Measurements from ENCODE around the gene GARIN5B.
A peak's percentile ranks its signal among the peaks of the same experiment; 100 is the strongest.

GRCh38 chr19:55340784-55341147 lies 22.3 kb downstream of the GARIN5B start:
- TF ChIP-seq, protein P1, sequence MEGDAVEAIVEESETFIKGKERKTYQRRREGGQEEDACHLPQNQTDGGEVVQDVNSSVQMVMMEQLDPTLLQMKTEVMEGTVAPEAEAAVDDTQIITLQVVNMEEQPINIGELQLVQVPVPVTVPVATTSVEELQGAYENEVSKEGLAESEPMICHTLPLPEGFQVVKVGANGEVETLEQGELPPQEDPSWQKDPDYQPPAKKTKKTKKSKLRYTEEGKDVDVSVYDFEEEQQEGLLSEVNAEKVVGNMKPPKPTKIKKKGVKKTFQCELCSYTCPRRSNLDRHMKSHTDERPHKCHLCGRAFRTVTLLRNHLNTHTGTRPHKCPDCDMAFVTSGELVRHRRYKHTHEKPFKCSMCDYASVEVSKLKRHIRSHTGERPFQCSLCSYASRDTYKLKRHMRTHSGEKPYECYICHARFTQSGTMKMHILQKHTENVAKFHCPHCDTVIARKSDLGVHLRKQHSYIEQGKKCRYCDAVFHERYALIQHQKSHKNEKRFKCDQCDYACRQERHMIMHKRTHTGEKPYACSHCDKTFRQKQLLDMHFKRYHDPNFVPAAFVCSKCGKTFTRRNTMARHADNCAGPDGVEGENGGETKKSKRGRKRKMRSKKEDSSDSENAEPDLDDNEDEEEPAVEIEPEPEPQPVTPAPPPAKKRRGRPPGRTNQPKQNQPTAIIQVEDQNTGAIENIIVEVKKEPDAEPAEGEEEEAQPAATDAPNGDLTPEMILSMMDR (conservative IDR thresholded peaks at IDR 0.05; ENCODE audit: low read depth, low read length) = peak; percentile 49
- TF ChIP-seq EZH2 (IDR thresholded peaks at IDR 0.05; ENCODE audit: borderline replicate concordance, low read depth, low read length, poor library complexity, severe bottlenecking) = no peak
